Calu3 (cell line): Measurements from ENCODE around the gene GNA12. TPM values are rescaled to one million over a fixed set of nuclear protein-coding genes. Genes with fewer than 3 reads are reported as not detected.

Experiments
- BruUV-seq: library from RNA; stranded (reverse); fragments of 400-500 nt; replicated peaks from 2 replicates; lab custom pipeline; 2021; lab: Mats Ljungman, UMichigan
- CTCF ChIA-PET: fragments of 300-600 bp; sonication (Branson Sonifier 250); formaldehyde crosslinking; loops from one replicate; lab custom pipeline; 2022; ENCODE audit warnings: antibody characterized with exemption; lab: Charles Lee
- DNase-seq: peaks from one replicate; pipeline ENCODE4 v3.0.0; 2022
- H3K27ac Mint-ChIP-seq: one replicate; pipeline ENCODE4 v1.8.0; 2022; ENCODE audit warnings: mixed read lengths; ENCODE audit not compliant: unreplicated experiment
- H3K27me3 Mint-ChIP-seq: one replicate; pipeline ENCODE4 v1.8.0; 2022; ENCODE audit warnings: mixed read lengths; ENCODE audit not compliant: unreplicated experiment
- H3K36me3 Mint-ChIP-seq: one replicate; pipeline ENCODE4 v1.8.0; 2022; ENCODE audit warnings: mild to moderate bottlenecking, moderate library complexity, mixed read lengths; ENCODE audit not compliant: insufficient read depth, unreplicated experiment
- H3K4me1 Mint-ChIP-seq: one replicate; pipeline ENCODE4 v1.8.0; 2022; ENCODE audit warnings: mild to moderate bottlenecking, low read depth, mixed read lengths; ENCODE audit not compliant: unreplicated experiment
- H3K4me3 Mint-ChIP-seq: one replicate; pipeline ENCODE4 v1.8.0; 2022; ENCODE audit warnings: mild to moderate bottlenecking, low read depth, moderate library complexity, mixed read lengths; ENCODE audit not compliant: unreplicated experiment
- H3K9me3 Mint-ChIP-seq: one replicate; pipeline ENCODE4 v1.8.0; 2022; ENCODE audit warnings: low read depth, mixed read lengths; ENCODE audit not compliant: unreplicated experiment
- CTCF ChIP-seq: fragments of 200-600 bp; IDR thresholded peaks from one replicate; pipeline ENCODE4 v1.8.0; 2022; ENCODE audit warnings: antibody characterized with exemption; ENCODE audit not compliant: unreplicated experiment
- intact Hi-C: fragments of 100-400 bp; cut with micrococcal nuclease; formaldehyde crosslinking; loops from one replicate; pipeline ENCODE4 v1.10.0; 2022; ENCODE audit not compliant: unreplicated experiment
- total RNA-seq: library from RNA; stranded (reverse); gene quantifications from 2 replicates; pipeline ENCODE4 v1.2.3, GENCODE V29; 2022

GNA12 gene
- total RNA-seq, 1 experiment from 2014 or later: 78.3 TPM

DNA sequence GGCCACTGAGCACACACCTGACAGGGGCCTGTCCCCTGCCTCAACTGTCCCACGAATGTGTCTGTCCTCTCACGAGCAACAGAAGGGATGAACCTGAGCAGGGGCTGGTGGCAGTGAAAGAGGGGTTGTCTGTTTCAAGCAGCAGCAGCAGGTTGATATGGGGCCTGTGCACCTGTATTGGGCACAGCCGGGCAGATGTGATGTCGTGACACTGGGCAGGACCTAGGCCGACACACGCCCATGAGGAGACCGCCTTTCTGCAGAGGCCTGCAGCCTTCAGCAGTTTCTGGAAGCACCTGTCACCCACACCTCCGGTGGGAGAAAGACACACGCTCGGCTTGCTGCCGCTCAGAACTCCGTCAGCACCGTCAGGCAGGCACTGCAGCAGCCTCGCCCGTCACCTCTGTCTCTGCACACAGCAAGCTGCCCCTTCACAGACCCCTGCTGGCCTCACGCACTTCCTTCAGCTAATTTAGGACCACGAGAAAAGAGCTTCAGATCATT, 107.6 kb downstream of the GNA12 start:
- Mint-ChIP-seq H3K4me1 (peaks cover 25% of the 10 kb centered on the region), H3K4me3 (no peak overlapping the region), H3K27me3 (no peaks in the 10 kb centered on the region), H3K36me3 (peaks cover 8% of the 10 kb centered on the region), H3K9me3 (peaks cover 4% of the 10 kb centered on the region), H3K27ac (no peak overlapping the region)
- intact Hi-C loops: no loop called here
- BruUV-seq: no TSS peak
- no peak for DNase-seq
- TF ChIP-seq CTCF: no peak
- CTCF ChIA-PET: no interaction called here

GRCh38 chr7:2735744-2736143, 108.4 kb downstream of the GNA12 start:
- H3K27ac Mint-ChIP-seq: no peak overlapping the region
- H3K4me3 Mint-ChIP-seq: no peak overlapping the region
- peaks cover 25% of the 10 kb centered on the region for H3K4me1 Mint-ChIP-seq
- peaks cover 14% of the 10 kb centered on the region for H3K36me3 Mint-ChIP-seq
- TF ChIP-seq CTCF: no peak
- intact Hi-C loops: no loop called here
- no peak for DNase-seq
- no TSS peak for BruUV-seq
- H3K27me3 Mint-ChIP-seq: no peaks in the 10 kb centered on the region
- CTCF ChIA-PET: no interaction called here
- H3K9me3 Mint-ChIP-seq: peaks cover 4% of the 10 kb centered on the region

DNA sequence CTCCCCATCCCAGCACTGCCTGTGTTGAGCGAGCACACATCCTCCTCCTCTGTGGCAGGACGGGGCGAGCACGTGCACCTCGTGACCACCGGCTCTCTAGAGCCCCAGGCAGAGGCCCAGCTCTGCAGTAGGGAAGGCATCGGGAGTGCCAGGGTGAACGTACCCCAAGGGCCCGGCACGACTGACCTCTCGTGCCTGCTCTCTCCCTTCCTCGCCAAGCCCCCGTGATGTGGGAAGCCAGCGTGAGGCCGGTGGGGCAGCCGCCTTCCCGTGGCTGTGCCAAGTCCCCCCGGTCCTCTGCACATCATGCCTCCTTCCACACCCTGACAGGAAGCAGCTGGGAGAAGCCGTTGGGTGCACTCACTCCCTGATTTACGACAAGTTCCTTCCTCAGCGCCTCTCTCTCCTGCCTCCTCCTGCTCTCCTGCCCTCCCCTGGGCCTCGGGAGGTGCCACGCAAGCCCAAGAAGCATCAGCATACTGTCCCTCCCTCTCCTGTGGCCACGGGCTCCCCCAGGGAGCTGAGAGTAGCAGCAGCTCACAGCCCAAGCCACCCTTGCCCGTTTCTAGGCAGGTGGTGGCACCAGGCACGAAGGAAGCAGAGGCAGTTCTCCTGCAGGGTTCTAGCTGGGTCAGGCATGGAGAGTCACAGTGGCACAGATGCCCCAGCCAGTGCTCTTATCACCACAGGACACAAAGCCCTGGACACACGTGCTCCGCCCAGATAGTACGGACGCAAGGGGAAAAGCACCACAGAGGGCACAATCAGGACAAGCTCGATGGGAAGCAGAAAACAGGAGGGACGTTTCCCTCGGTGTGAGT, 109.1 kb downstream of the GNA12 start:
- intact Hi-C loops: no loop called here
- H3K36me3 Mint-ChIP-seq: peaks cover 16% of the 10 kb centered on the region
- CTCF ChIA-PET: no interaction called here
- no peak overlapping the region for H3K4me3 Mint-ChIP-seq
- H3K9me3 Mint-ChIP-seq: peaks cover 4% of the 10 kb centered on the region
- no peak for DNase-seq
- H3K27ac Mint-ChIP-seq: no peak overlapping the region
- H3K27me3 Mint-ChIP-seq: no peaks in the 10 kb centered on the region
- peaks cover 25% of the 10 kb centered on the region for H3K4me1 Mint-ChIP-seq
- TF ChIP-seq CTCF: no peak
- no TSS peak for BruUV-seq

- BruUV-seq: no TSS peak
- peak overlapping the region; percentile 40 for H3K27ac Mint-ChIP-seq
- CTCF ChIA-PET: no interaction called here
Measured at GRCh38 chr7:2734084-2734686, 109.9 kb downstream of the GNA12 start.

More at GRCh38 chr7:2734084-2734686, 109.9 kb downstream of the GNA12 start:
- no peak for TF ChIP-seq CTCF
- H3K36me3 Mint-ChIP-seq: peaks cover 18% of the 10 kb centered on the region
- H3K9me3 Mint-ChIP-seq: peaks cover 4% of the 10 kb centered on the region
- peaks cover 25% of the 10 kb centered on the region for H3K4me1 Mint-ChIP-seq
- no peaks in the 10 kb centered on the region for H3K27me3 Mint-ChIP-seq
- no peak for DNase-seq
- no peak overlapping the region for H3K4me3 Mint-ChIP-seq
- intact Hi-C loops: no loop called here
